ENCODE measurements around the gene ZNF554. TPM values are rescaled to one million over a fixed set of nuclear protein-coding genes. Genes with fewer than 3 reads are reported as not detected.

The ZNF554 gene
- total RNA-seq, 1 donor from 2014 or later = 11.0 TPM

DNA sequence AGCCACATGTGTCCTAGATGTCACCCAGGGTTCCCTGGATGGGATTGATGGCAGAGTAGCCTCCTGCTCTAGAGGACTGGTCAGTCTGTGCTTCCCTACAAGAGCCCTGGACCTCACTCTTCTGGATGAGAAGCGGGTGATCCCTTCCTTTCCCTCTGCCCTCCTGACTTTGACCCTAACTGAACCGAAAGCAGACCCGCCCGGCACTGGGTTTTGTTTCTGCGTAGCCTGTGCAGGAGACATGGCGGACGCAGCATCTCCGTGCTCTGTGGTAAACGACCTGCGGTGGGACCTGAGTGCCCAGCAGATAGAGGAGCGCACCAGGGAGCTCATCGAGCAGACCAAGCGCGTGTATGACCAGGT lies 29.5 kb upstream of the ZNF554 start:
- DNase-seq (ENCODE audit: low spot score) = no peak
- Histone ChIP-seq H3K4me3 (no peak overlapping the region), H3F3A (ENCODE audit: low read depth) (no peaks in the 10 kb centered on the region), H4K20me1 (ENCODE audit: low read depth) (peaks cover 50% of the 10 kb centered on the region), H3K79me2 (ENCODE audit: low read depth) (peaks cover 53% of the 10 kb centered on the region), H3K9me3 (ENCODE audit: low read depth) (no peaks in the 10 kb centered on the region), H3K9ac (no peak overlapping the region), H3K4me1 (peaks cover 7% of the 10 kb centered on the region), H3K27me3 (no peaks in the 10 kb centered on the region), H3K27ac (no peak overlapping the region), H2AFZ (replicated peaks) (no peak overlapping the region), H3K36me3 (no peaks in the 10 kb centered on the region), H3K4me2 (no peak overlapping the region)
- Mint-ChIP-seq H3K4me1 (peaks cover 10% of the 10 kb centered on the region), H3K4me3 (no peak overlapping the region), H3K27me3 (ENCODE audit: insufficient read depth, low read depth) (peaks cover 3% of the 10 kb centered on the region), H3K27ac (no peak overlapping the region), H3K9me3 (no peaks in the 10 kb centered on the region), H3K36me3 (peaks cover 13% of the 10 kb centered on the region)
- TF ChIP-seq EZH2phosphoT487 (IDR thresholded peaks at IDR 0.05) (no peak), EZH2 (IDR thresholded peaks at IDR 0.05) (no peak)
- TF ChIP-seq, protein P1, sequence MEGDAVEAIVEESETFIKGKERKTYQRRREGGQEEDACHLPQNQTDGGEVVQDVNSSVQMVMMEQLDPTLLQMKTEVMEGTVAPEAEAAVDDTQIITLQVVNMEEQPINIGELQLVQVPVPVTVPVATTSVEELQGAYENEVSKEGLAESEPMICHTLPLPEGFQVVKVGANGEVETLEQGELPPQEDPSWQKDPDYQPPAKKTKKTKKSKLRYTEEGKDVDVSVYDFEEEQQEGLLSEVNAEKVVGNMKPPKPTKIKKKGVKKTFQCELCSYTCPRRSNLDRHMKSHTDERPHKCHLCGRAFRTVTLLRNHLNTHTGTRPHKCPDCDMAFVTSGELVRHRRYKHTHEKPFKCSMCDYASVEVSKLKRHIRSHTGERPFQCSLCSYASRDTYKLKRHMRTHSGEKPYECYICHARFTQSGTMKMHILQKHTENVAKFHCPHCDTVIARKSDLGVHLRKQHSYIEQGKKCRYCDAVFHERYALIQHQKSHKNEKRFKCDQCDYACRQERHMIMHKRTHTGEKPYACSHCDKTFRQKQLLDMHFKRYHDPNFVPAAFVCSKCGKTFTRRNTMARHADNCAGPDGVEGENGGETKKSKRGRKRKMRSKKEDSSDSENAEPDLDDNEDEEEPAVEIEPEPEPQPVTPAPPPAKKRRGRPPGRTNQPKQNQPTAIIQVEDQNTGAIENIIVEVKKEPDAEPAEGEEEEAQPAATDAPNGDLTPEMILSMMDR (IDR thresholded peaks at IDR 0.05) = no peak

DNA sequence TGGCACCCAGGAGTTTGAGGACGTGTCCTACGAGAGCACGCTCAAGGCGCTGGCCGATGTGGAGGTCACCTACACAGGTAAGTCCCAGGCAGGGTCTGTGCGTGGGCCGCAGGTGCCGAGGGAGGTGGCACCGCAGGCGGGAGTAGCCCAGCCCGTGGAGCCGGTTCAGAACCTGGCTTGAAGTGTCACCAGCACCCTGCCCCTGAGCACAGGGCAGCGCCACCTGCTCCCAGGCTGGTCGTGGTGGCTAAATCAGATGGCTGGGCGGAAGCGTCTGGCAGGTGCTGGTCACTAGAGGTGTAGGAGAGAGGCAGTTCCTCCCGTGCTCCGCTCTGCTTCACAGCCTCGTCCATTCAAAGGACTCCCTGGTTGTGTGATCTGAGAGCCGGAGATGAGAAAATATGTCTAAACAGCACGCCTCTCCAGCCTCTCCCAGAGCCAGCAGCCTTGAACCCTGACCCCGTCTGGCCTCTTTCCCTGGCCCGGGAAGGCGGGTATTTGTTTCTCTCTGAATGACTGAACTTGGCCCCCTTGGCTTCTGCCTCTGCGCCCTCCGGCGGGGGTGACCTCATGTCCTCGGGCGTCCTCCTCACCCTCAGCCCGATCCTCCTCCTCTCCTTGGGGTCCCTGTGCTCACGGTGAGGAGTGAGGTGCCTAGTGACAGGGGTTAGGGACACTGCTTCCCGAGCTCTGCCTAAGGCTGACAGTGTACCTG lies 29.0 kb upstream of the ZNF554 start:
- peaks cover 15% of the 10 kb centered on the region for H3K36me3 Mint-ChIP-seq
- H3K9me3 Mint-ChIP-seq = no peaks in the 10 kb centered on the region
- H3K79me2 ChIP-seq (ENCODE audit: low read depth) = peaks cover 49% of the 10 kb centered on the region

DNA sequence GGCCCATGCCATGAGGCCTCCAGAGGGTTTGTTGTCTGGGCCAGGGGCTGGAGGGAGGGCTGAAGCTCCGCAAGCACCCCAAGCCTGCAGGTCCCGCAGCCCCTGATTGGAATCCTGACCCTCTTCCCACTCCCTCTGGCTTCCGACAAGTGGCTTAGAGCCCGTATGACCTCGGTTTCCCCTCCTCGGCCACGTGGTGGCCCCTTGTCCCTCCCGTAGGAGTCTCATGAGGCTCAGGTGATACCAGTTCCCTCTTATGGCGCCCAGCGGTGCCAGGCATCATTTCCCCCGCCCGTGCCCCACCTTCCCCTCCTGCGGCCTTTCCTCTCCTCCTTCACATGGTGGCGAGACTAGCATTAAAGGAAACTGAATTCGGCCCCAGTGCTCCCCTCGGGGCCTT lies 28.2 kb upstream of the ZNF554 start:
- H3K9me3 Mint-ChIP-seq = no peaks in the 10 kb centered on the region
- no peak overlapping the region for H3K27ac Mint-ChIP-seq
- peaks cover 3% of the 10 kb centered on the region for H3K27me3 Mint-ChIP-seq (ENCODE audit: insufficient read depth, low read depth)
- TF ChIP-seq EZH2 (IDR thresholded peaks at IDR 0.05) (no peak), EZH2phosphoT487 (IDR thresholded peaks at IDR 0.05) (no peak)
- TF ChIP-seq, protein P1 (IDR thresholded peaks at IDR 0.05) = no peak
- Histone ChIP-seq H2AFZ (replicated peaks) (no peak overlapping the region), H3F3A (ENCODE audit: low read depth) (no peaks in the 10 kb centered on the region), H3K27ac (no peak overlapping the region), H3K9ac (no peak overlapping the region), H3K27me3 (no peaks in the 10 kb centered on the region), H3K36me3 (no peaks in the 10 kb centered on the region), H3K4me2 (no peak overlapping the region), H3K9me3 (ENCODE audit: low read depth) (no peaks in the 10 kb centered on the region), H4K20me1 (ENCODE audit: low read depth) (peaks cover 49% of the 10 kb centered on the region), H3K4me3 (no peak overlapping the region), H3K79me2 (ENCODE audit: low read depth) (peaks cover 42% of the 10 kb centered on the region), H3K4me1 (peaks cover 5% of the 10 kb centered on the region)
- no peak for DNase-seq (ENCODE audit: low spot score)
- H3K36me3 Mint-ChIP-seq = peaks cover 20% of the 10 kb centered on the region
- H3K4me1 Mint-ChIP-seq = peaks cover 7% of the 10 kb centered on the region
- no peak overlapping the region for H3K4me3 Mint-ChIP-seq

More for the DNA sequence above, 29.0 kb upstream of the ZNF554 start:
- H3K4me1 Mint-ChIP-seq = peaks cover 10% of the 10 kb centered on the region
- H3K27me3 Mint-ChIP-seq (ENCODE audit: insufficient read depth, low read depth) = peaks cover 3% of the 10 kb centered on the region
- no peak overlapping the region for H3K4me3 Mint-ChIP-seq
- Histone ChIP-seq H3F3A (ENCODE audit: low read depth) (no peaks in the 10 kb centered on the region), H3K27me3 (no peaks in the 10 kb centered on the region), H3K4me2 (no peak overlapping the region), H2AFZ (replicated peaks) (no peak overlapping the region), H3K4me3 (no peak overlapping the region), H3K9me3 (ENCODE audit: low read depth) (no peaks in the 10 kb centered on the region), H3K36me3 (no peaks in the 10 kb centered on the region), H3K27ac (no peak overlapping the region), H3K9ac (no peak overlapping the region), H4K20me1 (ENCODE audit: low read depth) (peaks cover 52% of the 10 kb centered on the region), H3K4me1 (peaks cover 7% of the 10 kb centered on the region)
- TF ChIP-seq EZH2phosphoT487 (IDR thresholded peaks at IDR 0.05) (no peak), EZH2 (IDR thresholded peaks at IDR 0.05) (no peak)
- TF ChIP-seq, protein P1 (IDR thresholded peaks at IDR 0.05) = no peak
- DNase-seq (ENCODE audit: low spot score) = no peak
- no peak overlapping the region for H3K27ac Mint-ChIP-seq

Data from neural progenitor cell (in vitro differentiated cells).